Gastrocnemius medialis (tissue), 4 donors: ENCODE measurements around the gene TENM3. TPM values are rescaled to one million over a fixed set of nuclear protein-coding genes. Genes with fewer than 3 reads are reported as not detected.

Experiments used
- ATAC-seq, 2 donors: fragments of 150-250 bp; one replicate each; pipeline ENCODE4 v1.9.1; 2016
- DNase-seq, 2 donors: peaks; one replicate each; pipeline ENCODE4 v3.0.0-alpha.2; 2019
- H3K27ac ChIP-seq, 4 donors: fragments of 200-600 bp; sonication (generic); 1 replicate in 1 of 4; 2 replicates in 3 of 4; pipeline ENCODE4 v1.5.1; 2016 to 2018; ENCODE audit warnings: mild to moderate bottlenecking in 2 of 4, moderate library complexity in 1 of 4
- H3K27me3 ChIP-seq, 3 donors: fragments of 200-600 bp; sonication (generic) in 2 of 3; 1 replicate in 1 of 3; 2 replicates in 2 of 3; pipeline versions ENCODE4 v1.5.1 to v1.6.0; 2016 to 2019; ENCODE audit warnings: mild to moderate bottlenecking in 1 of 3, moderate library complexity in 1 of 3
- H3K36me3 ChIP-seq, 2 donors: fragments of 200-600 bp; sonication (generic) in 1 of 2; one replicate each; pipeline ENCODE4 v1.5.1; 2017 to 2018
- H3K4me1 ChIP-seq, 2 donors: fragments of 200-600 bp; sonication (generic) in 1 of 2; one replicate each; pipeline ENCODE4 v1.5.1; 2016 to 2017; ENCODE audit warnings: mild to moderate bottlenecking in 2 of 2
- H3K4me3 ChIP-seq, 4 donors: fragments of 200-600 bp; sonication (generic) in 3 of 4; 1 replicate in 1 of 4; 2 replicates in 3 of 4; pipeline ENCODE4 v1.5.1; 2016 to 2019; ENCODE audit warnings: mild to moderate bottlenecking in 2 of 4
- H3K9me3 ChIP-seq, 3 donors: fragments of 200-600 bp; sonication (generic) in 2 of 3; 1 replicate in 1 of 3; 2 replicates in 2 of 3; pipeline ENCODE4 v1.5.1; 2016 to 2019
- CTCF ChIP-seq, 5 experiments: fragments of 450-650 bp in 3 of 5; fragments of 200-600 bp in 2 of 5; sonication (generic) in 2 of 5; IDR thresholded peaks in 4 of 5; conservative IDR thresholded peaks in 1 of 5; 1 replicate in 4 of 5; 2 replicates in 1 of 5; pipeline ENCODE4 v1.5.1; 2016 to 2019; ENCODE audit warnings: antibody characterized with exemption in 5 of 5, mild to moderate bottlenecking in 3 of 5, moderate library complexity in 3 of 5
- POLR2A ChIP-seq, 2 donors: fragments of 450-650 bp; IDR thresholded peaks; one replicate each; pipeline ENCODE4 v1.6.1; 2017; ENCODE audit warnings: antibody characterized with exemption in 2 of 2, mild to moderate bottlenecking in 2 of 2, moderate library complexity in 2 of 2
- in situ Hi-C, 4 donors: fragments of 200-750 bp; cut with MboI; loops; one replicate each; pipeline versions ENCODE4 v1.15.0 to v1.8.0; 2017; ENCODE audit warnings: low sequenced_read_pairs in 4 of 4
- intact Hi-C: fragments of 100-400 bp; cut with DNase I; formaldehyde crosslinking; loops from one replicate; pipeline ENCODE4 v1.15.1; 2023; ENCODE audit warnings: low total_unique reads
- total RNA-seq, 4 donors: library from RNA; depleted of rRNA; stranded (reverse); fragments of >200 nt; gene quantifications; one replicate each; pipeline versions ENCODE4 v1.1.0 to v1.2.3, GENCODE V29; 2016

Gene TENM3
- total RNA-seq, 4 donors from 2014 or later = 8.3 to 16.2 (median 12.3) TPM

- in situ Hi-C loops = no loop called here
- DNase-seq = no peak
- H3K27ac ChIP-seq = no peak overlapping the region
- ATAC-seq = no peak
- TF ChIP-seq POLR2A (IDR thresholded peaks at IDR 0.05) (no peak), CTCF (IDR thresholded peaks at IDR 0.05 in 4 of 5, conservative IDR thresholded peaks at IDR 0.05 in 1 of 5) (no peak)
- no peaks in the 10 kb centered on the region for H3K36me3 ChIP-seq
- no peaks in the 10 kb centered on the region for H3K9me3 ChIP-seq
- intact Hi-C loops = no loop called here
- H3K27me3 ChIP-seq = no peaks in the 10 kb centered on the region
- no peak overlapping the region for H3K4me3 ChIP-seq
- H3K4me1 ChIP-seq = no peaks in the 10 kb centered on the region
These were observed 556.5 kb downstream of the TENM3 start for GRCh38 chr4:182799515-182800215.

- H3K27me3 ChIP-seq = no peaks in the 10 kb centered on the region
- DNase-seq (no peak), ATAC-seq (no peak)
- no peaks in the 10 kb centered on the region for H3K36me3 ChIP-seq
- no peaks in the 10 kb centered on the region for H3K9me3 ChIP-seq
- H3K4me1 ChIP-seq = no peaks in the 10 kb centered on the region
- no peak overlapping the region for H3K4me3 ChIP-seq
- H3K27ac ChIP-seq = no peak overlapping the region
- intact Hi-C loops = no loop called here
- no peak for TF ChIP-seq CTCF (IDR thresholded peaks at IDR 0.05 in 4 of 5, conservative IDR thresholded peaks at IDR 0.05 in 1 of 5)
- no peak for TF ChIP-seq POLR2A (IDR thresholded peaks at IDR 0.05)
- in situ Hi-C loops = no loop called here
These were observed 557.0 kb downstream of the TENM3 start for GRCh38 chr4:182800216-182800515.

- no peaks in the 10 kb centered on the region for H3K9me3 ChIP-seq
- H3K36me3 ChIP-seq = no peaks in the 10 kb centered on the region
- H3K4me3 ChIP-seq = no peak overlapping the region
- H3K27me3 ChIP-seq = no peaks in the 10 kb centered on the region
- ATAC-seq (no peak), DNase-seq (no peak)
- H3K4me1 ChIP-seq = no peaks in the 10 kb centered on the region
- intact Hi-C loops (no loop called here), in situ Hi-C loops (no loop called here)
- TF ChIP-seq CTCF (IDR thresholded peaks at IDR 0.05 in 4 of 5, conservative IDR thresholded peaks at IDR 0.05 in 1 of 5) (no peak), POLR2A (IDR thresholded peaks at IDR 0.05) (no peak)
- H3K27ac ChIP-seq = no peak overlapping the region
These were observed 558.4 kb downstream of the TENM3 start for GRCh38 chr4:182801636-182802035.

- ATAC-seq (no peak), DNase-seq (no peak)
- Histone ChIP-seq H3K27me3 (no peaks in the 10 kb centered on the region), H3K27ac (no peak overlapping the region), H3K9me3 (no peaks in the 10 kb centered on the region), H3K36me3 (no peaks in the 10 kb centered on the region), H3K4me3 (no peak overlapping the region), H3K4me1 (no peaks in the 10 kb centered on the region)
- intact Hi-C loops (no loop called here), in situ Hi-C loops (no loop called here)
- TF ChIP-seq POLR2A (IDR thresholded peaks at IDR 0.05) (no peak), CTCF (IDR thresholded peaks at IDR 0.05 in 4 of 5, conservative IDR thresholded peaks at IDR 0.05 in 1 of 5) (no peak)
These were observed 559.4 kb downstream of the TENM3 start for GRCh38 chr4:182802621-182803020.

GRCh38 chr4:182803235-182803634 is 560.0 kb downstream of the TENM3 start:
- no peaks in the 10 kb centered on the region for H3K27me3 ChIP-seq
- no peak overlapping the region for H3K27ac ChIP-seq
- no peaks in the 10 kb centered on the region for H3K9me3 ChIP-seq
- DNase-seq = no peak
- H3K4me1 ChIP-seq = no peaks in the 10 kb centered on the region
- in situ Hi-C loops (no loop called here), intact Hi-C loops (no loop called here)
- no peak for TF ChIP-seq POLR2A (IDR thresholded peaks at IDR 0.05)
- no peak for TF ChIP-seq CTCF (IDR thresholded peaks at IDR 0.05 in 4 of 5, conservative IDR thresholded peaks at IDR 0.05 in 1 of 5)
- no peaks in the 10 kb centered on the region for H3K36me3 ChIP-seq
- no peak overlapping the region for H3K4me3 ChIP-seq
- no peak for ATAC-seq
